GM23338 (cell line): ENCODE data around the gene SLC43A2. TPM values are rescaled to one million over a fixed set of nuclear protein-coding genes. Genes with fewer than 3 reads are reported as not detected.

Experiments used
- ATAC-seq: fragments of 200-7000 bp; cut with Tn5 transposase; 3 replicates; pipeline ENCODE4 v1.9.1; 2020
- DNase-seq: peaks from one replicate; pipeline ENCODE4 v3.0.0-alpha.2; 2015; ENCODE audit warnings: low spot score
- H2AFZ ChIP-seq: fragments of 200-600 bp; sonication (generic); 2 replicates; pipeline ENCODE4 v1.8.0; 2016; ENCODE audit warnings: antibody characterized with exemption, mild to moderate bottlenecking, moderate library complexity
- H3F3A ChIP-seq: fragments of 200-600 bp; sonication (generic); replicated peaks from 2 replicates; pipeline ENCODE4 v1.8.0; 2017; ENCODE audit warnings: antibody characterized with exemption, mixed run types, low read depth
- H3K27ac ChIP-seq: fragments of 200-600 bp; sonication (generic); 2 replicates; pipeline ENCODE4 v1.6.1; 2016; ENCODE audit warnings: low read depth
- H3K27me3 ChIP-seq: fragments of 200-600 bp; sonication (generic); 2 replicates; pipeline ENCODE4 v1.8.0; 2016; ENCODE audit warnings: mild to moderate bottlenecking, mixed run types, moderate library complexity; ENCODE audit not compliant: insufficient read depth
- H3K36me3 ChIP-seq: fragments of 200-600 bp; sonication (generic); 2 replicates; pipeline ENCODE4 v1.8.0; 2016; ENCODE audit warnings: mild to moderate bottlenecking; ENCODE audit not compliant: insufficient read depth
- H3K4me1 ChIP-seq: fragments of 200-600 bp; sonication (generic); 2 replicates; pipeline ENCODE4 v1.8.0; 2016; ENCODE audit warnings: mild to moderate bottlenecking, moderate library complexity; ENCODE audit not compliant: insufficient read depth
- H3K4me2 ChIP-seq: fragments of 200-600 bp; sonication (generic); 2 replicates; pipeline ENCODE4 v1.7.1; 2017; ENCODE audit warnings: mixed run types
- H3K4me3 ChIP-seq: fragments of 200-600 bp; sonication (generic); 2 replicates; pipeline ENCODE4 v1.6.1; 2016; ENCODE audit warnings: mixed run types
- H3K79me2 ChIP-seq: fragments of 200-600 bp; sonication (generic); replicated peaks from 2 replicates; pipeline ENCODE4 v1.8.0; 2017; ENCODE audit warnings: mild to moderate bottlenecking; ENCODE audit not compliant: insufficient read depth
- H3K9me2 ChIP-seq: fragments of 200-600 bp; sonication (generic); 2 replicates; pipeline ENCODE4 v1.8.0; 2017; ENCODE audit not compliant: insufficient read depth
- H4K20me1 ChIP-seq: fragments of 200-600 bp; sonication (generic); replicated peaks from 2 replicates; pipeline ENCODE4 v1.8.0; 2017; ENCODE audit warnings: mild to moderate bottlenecking; ENCODE audit not compliant: insufficient read depth
- H3K27ac Mint-ChIP-seq: 2 replicates; pipeline ENCODE4 v1.8.0; 2020; ENCODE audit warnings: inconsistent platforms, mild to moderate bottlenecking, moderate library complexity, mixed read lengths
- H3K27me3 Mint-ChIP-seq: 3 replicates; pipeline ENCODE4 v1.8.0; 2022; ENCODE audit warnings: low read depth, mild to moderate bottlenecking, moderate library complexity, mixed read lengths, inconsistent platforms; ENCODE audit not compliant: insufficient read depth, poor library complexity
- H3K36me3 Mint-ChIP-seq: 3 replicates; pipeline ENCODE4 v1.8.0; 2021; ENCODE audit warnings: low read depth, mild to moderate bottlenecking, inconsistent platforms, moderate library complexity, mixed read lengths
- H3K4me1 Mint-ChIP-seq: 3 replicates; pipeline ENCODE4 v1.8.0; 2020; ENCODE audit warnings: mild to moderate bottlenecking, inconsistent platforms, mixed read lengths
- H3K4me3 Mint-ChIP-seq: 3 replicates; pipeline ENCODE4 v1.8.0; 2021; ENCODE audit warnings: moderate library complexity, mild to moderate bottlenecking, inconsistent platforms, mixed read lengths
- H3K9me3 Mint-ChIP-seq: 3 replicates; pipeline ENCODE4 v1.8.0; 2020; ENCODE audit warnings: moderate library complexity, mild to moderate bottlenecking, inconsistent platforms, mixed read lengths
- CREB1 ChIP-seq: fragments of 250-450 bp; sonication (Bioruptor Pico); IDR thresholded peaks from 2 replicates; pipeline ENCODE4 v1.5.0; 2020; ENCODE audit warnings: low read depth, mild to moderate bottlenecking, moderate library complexity
- EZH2 ChIP-seq: fragments of 200-600 bp; sonication (generic); IDR thresholded peaks from one replicate; pipeline ENCODE4 v1.8.0; 2017; ENCODE audit warnings: antibody characterized with exemption, mild to moderate bottlenecking, low read depth; ENCODE audit not compliant: unreplicated experiment
- EZH2phosphoT487 ChIP-seq: fragments of 200-600 bp; sonication (generic); IDR thresholded peaks from one replicate; pipeline ENCODE4 v1.8.1; 2018; ENCODE audit warnings: antibody characterized with exemption; ENCODE audit not compliant: unreplicated experiment
- JUNB ChIP-seq: IDR thresholded peaks from one replicate; pipeline ENCODE4 v1.6.1; 2016; ENCODE audit warnings: antibody characterized with exemption; ENCODE audit not compliant: unreplicated experiment
- NANOG ChIP-seq: IDR thresholded peaks from 2 replicates; pipeline ENCODE4 v1.6.1; 2016; ENCODE audit warnings: antibody characterized with exemption, borderline replicate concordance
- POLR2AphosphoS5 ChIP-seq: IDR thresholded peaks from 2 replicates; pipeline ENCODE4 v1.6.1; 2016; ENCODE audit warnings: antibody characterized with exemption, low read depth
- STAT1 ChIP-seq: IDR thresholded peaks from one replicate; pipeline ENCODE4 v1.6.1; 2016; ENCODE audit warnings: antibody characterized with exemption; ENCODE audit not compliant: unreplicated experiment
- ZNF114 ChIP-seq: fragments of 250-450 bp; sonication (Bioruptor Pico); IDR thresholded peaks from 2 replicates; pipeline ENCODE4 v1.5.0; 2020; ENCODE audit warnings: mild to moderate bottlenecking, moderate library complexity
- ZNF331 ChIP-seq: fragments of 250-450 bp; sonication (Bioruptor Pico); IDR thresholded peaks from 2 replicates; pipeline ENCODE4 v1.5.0; 2020; ENCODE audit warnings: low read depth, mild to moderate bottlenecking, moderate library complexity
- polyA plus RNA-seq: library from polyadenylated mRNA; unstranded; fragments of >200 nt; fragmentation: Nextera tagmentation; extraction: Ambion mirVana; gene quantifications from 2 replicates; pipeline ENCODE4 v1.2.1, GENCODE V29; 2016
- total RNA-seq: library from RNA; depleted of rRNA; stranded (reverse); fragments of >200 nt; shearing (Covaris generic); gene quantifications from 2 replicates; pipeline ENCODE4 v1.2.3, GENCODE V29; 2014
- TF ChIP-seq, protein P1 (sequence below): IDR thresholded peaks from 2 replicates; pipeline ENCODE4 v1.6.1; 2016; ENCODE audit warnings: antibody characterized with exemption
- TF ChIP-seq, protein P2 (sequence below): fragments of 250-450 bp; sonication (Bioruptor Pico); IDR thresholded peaks from 2 replicates; pipeline ENCODE4 v1.5.0; 2020; ENCODE audit warnings: mild to moderate bottlenecking, moderate library complexity
- TF ChIP-seq, protein P3 (sequence below), 2 experiments: fragments of 200-600 bp in 1 of 2; sonication (generic) in 1 of 2; conservative IDR thresholded peaks; 2 replicates each; pipeline versions ENCODE4 v1.5.1 to v1.6.1; 2016 to 2017; ENCODE audit warnings: antibody characterized with exemption in 2 of 2, low read depth in 2 of 2, mild to moderate bottlenecking in 2 of 2, moderate library complexity in 1 of 2

Gene SLC43A2
- total and polyA plus RNA-seq, 2 experiments from 2014 or later, result 2.2 to 9.8 TPM

DNA sequence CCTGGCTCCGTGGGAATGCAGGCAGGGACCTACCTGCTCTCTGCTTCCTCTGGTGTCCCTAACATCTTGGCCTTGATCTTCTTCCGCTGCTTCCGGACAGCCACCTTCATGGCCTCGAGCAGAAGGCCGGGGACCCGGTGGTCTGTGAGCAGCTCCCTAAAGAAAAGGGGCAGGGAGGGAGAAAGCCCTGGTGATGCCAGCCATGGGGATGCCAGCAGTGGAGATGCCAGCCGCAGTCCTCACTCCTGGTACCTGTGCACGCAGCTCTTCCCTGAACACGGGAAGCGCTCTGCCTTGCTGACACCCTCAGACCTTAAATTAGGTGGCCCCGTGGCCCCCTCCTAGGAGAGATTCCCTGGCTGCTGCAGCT, 19.2 kb upstream of the SLC43A2 start:
- peak overlapping the region; percentile 73; the same call in 2 of the 3 replicates for H3K4me3 Mint-ChIP-seq
- H3K27ac ChIP-seq, result no peak overlapping the region
- peaks cover 24% of the 10 kb centered on the region for H3K4me1 ChIP-seq
- no peaks in the 10 kb centered on the region for H3K9me2 ChIP-seq
- peak overlapping the region; percentile 82 for H3K4me2 ChIP-seq
- H3K79me2 ChIP-seq, result no peaks in the 10 kb centered on the region
- peaks cover 39% of the 10 kb centered on the region for H3F3A ChIP-seq
- peaks cover 33% of the 10 kb centered on the region for H3K4me1 Mint-ChIP-seq
- H4K20me1 ChIP-seq, result peaks cover 10% of the 10 kb centered on the region; the same call in 1 of the 2 replicates
- DNase-seq, result no peak
- H3K27me3 Mint-ChIP-seq, result peaks cover 30% of the 10 kb centered on the region
- H3K36me3 ChIP-seq, result peaks cover 18% of the 10 kb centered on the region; the same call in 1 of the 2 replicates
- H3K27ac Mint-ChIP-seq, result no peak overlapping the region
- peaks cover 2% of the 10 kb centered on the region; the same call in 1 of the 3 replicates for H3K9me3 Mint-ChIP-seq
- no peak for TF ChIP-seq EZH2phosphoT487
- no peak for TF ChIP-seq POLR2AphosphoS5
- TF ChIP-seq, protein P1, sequence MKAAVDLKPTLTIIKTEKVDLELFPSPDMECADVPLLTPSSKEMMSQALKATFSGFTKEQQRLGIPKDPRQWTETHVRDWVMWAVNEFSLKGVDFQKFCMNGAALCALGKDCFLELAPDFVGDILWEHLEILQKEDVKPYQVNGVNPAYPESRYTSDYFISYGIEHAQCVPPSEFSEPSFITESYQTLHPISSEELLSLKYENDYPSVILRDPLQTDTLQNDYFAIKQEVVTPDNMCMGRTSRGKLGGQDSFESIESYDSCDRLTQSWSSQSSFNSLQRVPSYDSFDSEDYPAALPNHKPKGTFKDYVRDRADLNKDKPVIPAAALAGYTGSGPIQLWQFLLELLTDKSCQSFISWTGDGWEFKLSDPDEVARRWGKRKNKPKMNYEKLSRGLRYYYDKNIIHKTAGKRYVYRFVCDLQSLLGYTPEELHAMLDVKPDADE, result no peak
- TF ChIP-seq JUNB, result no peak
- TF ChIP-seq EZH2, result no peak
- no peak for TF ChIP-seq ZNF331 (CRISPR knock-in tag)
- TF ChIP-seq STAT1, result no peak
- TF ChIP-seq, protein P2, sequence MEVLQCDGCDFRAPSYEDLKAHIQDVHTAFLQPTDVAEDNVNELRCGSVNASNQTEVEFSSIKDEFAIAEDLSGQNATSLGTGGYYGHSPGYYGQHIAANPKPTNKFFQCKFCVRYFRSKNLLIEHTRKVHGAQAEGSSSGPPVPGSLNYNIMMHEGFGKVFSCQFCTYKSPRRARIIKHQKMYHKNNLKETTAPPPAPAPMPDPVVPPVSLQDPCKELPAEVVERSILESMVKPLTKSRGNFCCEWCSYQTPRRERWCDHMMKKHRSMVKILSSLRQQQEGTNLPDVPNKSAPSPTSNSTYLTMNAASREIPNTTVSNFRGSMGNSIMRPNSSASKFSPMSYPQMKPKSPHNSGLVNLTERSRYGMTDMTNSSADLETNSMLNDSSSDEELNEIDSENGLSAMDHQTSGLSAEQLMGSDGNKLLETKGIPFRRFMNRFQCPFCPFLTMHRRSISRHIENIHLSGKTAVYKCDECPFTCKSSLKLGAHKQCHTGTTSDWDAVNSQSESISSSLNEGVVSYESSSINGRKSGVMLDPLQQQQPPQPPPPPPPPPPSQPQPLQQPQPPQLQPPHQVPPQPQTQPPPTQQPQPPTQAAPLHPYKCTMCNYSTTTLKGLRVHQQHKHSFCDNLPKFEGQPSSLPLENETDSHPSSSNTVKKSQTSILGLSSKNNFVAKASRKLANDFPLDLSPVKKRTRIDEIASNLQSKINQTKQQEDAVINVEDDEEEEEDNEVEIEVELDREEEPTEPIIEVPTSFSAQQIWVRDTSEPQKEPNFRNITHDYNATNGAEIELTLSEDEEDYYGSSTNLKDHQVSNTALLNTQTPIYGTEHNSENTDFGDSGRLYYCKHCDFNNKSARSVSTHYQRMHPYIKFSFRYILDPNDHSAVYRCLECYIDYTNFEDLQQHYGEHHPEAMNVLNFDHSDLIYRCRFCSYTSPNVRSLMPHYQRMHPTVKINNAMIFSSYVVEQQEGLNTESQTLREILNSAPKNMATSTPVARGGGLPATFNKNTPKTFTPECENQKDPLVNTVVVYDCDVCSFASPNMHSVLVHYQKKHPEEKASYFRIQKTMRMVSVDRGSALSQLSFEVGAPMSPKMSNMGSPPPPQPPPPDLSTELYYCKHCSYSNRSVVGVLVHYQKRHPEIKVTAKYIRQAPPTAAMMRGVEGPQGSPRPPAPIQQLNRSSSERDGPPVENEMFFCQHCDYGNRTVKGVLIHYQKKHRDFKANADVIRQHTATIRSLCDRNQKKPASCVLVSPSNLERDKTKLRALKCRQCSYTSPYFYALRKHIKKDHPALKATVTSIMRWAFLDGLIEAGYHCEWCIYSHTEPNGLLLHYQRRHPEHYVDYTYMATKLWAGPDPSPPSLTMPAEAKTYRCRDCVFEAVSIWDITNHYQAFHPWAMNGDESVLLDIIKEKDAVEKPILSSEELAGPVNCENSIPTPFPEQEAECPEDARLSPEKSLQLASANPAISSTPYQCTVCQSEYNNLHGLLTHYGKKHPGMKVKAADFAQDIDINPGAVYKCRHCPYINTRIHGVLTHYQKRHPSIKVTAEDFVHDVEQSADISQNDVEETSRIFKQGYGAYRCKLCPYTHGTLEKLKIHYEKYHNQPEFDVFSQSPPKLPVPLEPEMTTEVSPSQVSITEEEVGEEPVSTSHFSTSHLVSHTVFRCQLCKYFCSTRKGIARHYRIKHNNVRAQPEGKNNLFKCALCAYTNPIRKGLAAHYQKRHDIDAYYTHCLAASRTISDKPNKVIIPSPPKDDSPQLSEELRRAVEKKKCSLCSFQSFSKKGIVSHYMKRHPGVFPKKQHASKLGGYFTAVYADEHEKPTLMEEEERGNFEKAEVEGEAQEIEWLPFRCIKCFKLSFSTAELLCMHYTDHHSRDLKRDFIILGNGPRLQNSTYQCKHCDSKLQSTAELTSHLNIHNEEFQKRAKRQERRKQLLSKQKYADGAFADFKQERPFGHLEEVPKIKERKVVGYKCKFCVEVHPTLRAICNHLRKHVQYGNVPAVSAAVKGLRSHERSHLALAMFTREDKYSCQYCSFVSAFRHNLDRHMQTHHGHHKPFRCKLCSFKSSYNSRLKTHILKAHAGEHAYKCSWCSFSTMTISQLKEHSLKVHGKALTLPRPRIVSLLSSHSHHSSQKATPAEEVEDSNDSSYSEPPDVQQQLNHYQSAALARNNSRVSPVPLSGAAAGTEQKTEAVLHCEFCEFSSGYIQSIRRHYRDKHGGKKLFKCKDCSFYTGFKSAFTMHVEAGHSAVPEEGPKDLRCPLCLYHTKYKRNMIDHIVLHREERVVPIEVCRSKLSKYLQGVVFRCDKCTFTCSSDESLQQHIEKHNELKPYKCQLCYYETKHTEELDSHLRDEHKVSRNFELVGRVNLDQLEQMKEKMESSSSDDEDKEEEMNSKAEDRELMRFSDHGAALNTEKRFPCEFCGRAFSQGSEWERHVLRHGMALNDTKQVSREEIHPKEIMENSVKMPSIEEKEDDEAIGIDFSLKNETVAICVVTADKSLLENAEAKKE (CRISPR knock-in tag), result no peak
- no peak for TF ChIP-seq ZNF114 (CRISPR knock-in tag)
- TF ChIP-seq NANOG, result no peak
- TF ChIP-seq, protein P3, sequence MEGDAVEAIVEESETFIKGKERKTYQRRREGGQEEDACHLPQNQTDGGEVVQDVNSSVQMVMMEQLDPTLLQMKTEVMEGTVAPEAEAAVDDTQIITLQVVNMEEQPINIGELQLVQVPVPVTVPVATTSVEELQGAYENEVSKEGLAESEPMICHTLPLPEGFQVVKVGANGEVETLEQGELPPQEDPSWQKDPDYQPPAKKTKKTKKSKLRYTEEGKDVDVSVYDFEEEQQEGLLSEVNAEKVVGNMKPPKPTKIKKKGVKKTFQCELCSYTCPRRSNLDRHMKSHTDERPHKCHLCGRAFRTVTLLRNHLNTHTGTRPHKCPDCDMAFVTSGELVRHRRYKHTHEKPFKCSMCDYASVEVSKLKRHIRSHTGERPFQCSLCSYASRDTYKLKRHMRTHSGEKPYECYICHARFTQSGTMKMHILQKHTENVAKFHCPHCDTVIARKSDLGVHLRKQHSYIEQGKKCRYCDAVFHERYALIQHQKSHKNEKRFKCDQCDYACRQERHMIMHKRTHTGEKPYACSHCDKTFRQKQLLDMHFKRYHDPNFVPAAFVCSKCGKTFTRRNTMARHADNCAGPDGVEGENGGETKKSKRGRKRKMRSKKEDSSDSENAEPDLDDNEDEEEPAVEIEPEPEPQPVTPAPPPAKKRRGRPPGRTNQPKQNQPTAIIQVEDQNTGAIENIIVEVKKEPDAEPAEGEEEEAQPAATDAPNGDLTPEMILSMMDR (conservative IDR thresholded peaks at IDR 0.05; ENCODE audit: low read depth in 2 of 2), result no peak
- no peak for TF ChIP-seq CREB1 (CRISPR knock-in tag)
- H3K27me3 ChIP-seq, result peaks cover 6% of the 10 kb centered on the region
- H3K36me3 Mint-ChIP-seq, result peaks cover 23% of the 10 kb centered on the region
- peak overlapping the region; percentile 75 for H3K4me3 ChIP-seq
- ATAC-seq, result no peak
- H2AFZ ChIP-seq, result peak overlapping the region; percentile 98; the same call in 1 of the 2 replicates
